ENCODE data around the gene MYO5B. TPM values are rescaled to one million over a fixed set of nuclear protein-coding genes. Genes with fewer than 3 reads are reported as not detected.

The MYO5B gene
- total and polyA plus RNA-seq, 2 donors (not counting 1 experiment from before 2014, with no cell fraction given): 0.30 to 1.7 TPM

GRCh38 chr18:50158866-50159653 lies 35.9 kb downstream of the MYO5B start:
- Histone ChIP-seq H3K4me2 (replicated peaks; ENCODE audit: low read depth, low read length, poor library complexity, severe bottlenecking) (no peak overlapping the region), H3K9ac (ENCODE audit: low read length) (no peak overlapping the region), H3K36me3 (replicated peaks in 1 of 2; ENCODE audit: control extremely low read depth in 1 of 2, control insufficient read depth in 1 of 2, extremely low read depth in 1 of 2, insufficient read depth in 2 of 2, low read length in 1 of 2) (no peaks in the 10 kb centered on the region), H3K27ac (ENCODE audit: low read length in 2 of 2) (no peak overlapping the region), H3K4me3 (ENCODE audit: control extremely low read depth in 1 of 5, extremely low read depth in 1 of 5, insufficient read depth in 1 of 5, low read depth in 2 of 5, low read length in 4 of 5) (no peak overlapping the region), H2AFZ (ENCODE audit: insufficient read depth, low read depth, low read length, poor library complexity, severe bottlenecking) (no peak overlapping the region), H3K9me3 (ENCODE audit: control extremely low read depth in 1 of 3, control insufficient read depth in 2 of 3, insufficient read depth in 1 of 3, low read length in 2 of 3) (peaks cover 0 to 3% (median 0%) of the 10 kb centered on the region in 3 donors), H3K27me3 (replicated peaks in 1 of 4; ENCODE audit: control extremely low read depth in 1 of 4, control insufficient read depth in 3 of 4, insufficient read depth in 4 of 4, low read length in 3 of 4) (peaks cover 0 to 8% (median 0%) of the 10 kb centered on the region in 4 experiments), H3K4me1 (ENCODE audit: control insufficient read depth in 2 of 2, insufficient read depth in 2 of 2, low read length in 2 of 2) (no peaks in the 10 kb centered on the region), H3K79me2 (ENCODE audit: control insufficient read depth, insufficient read depth, low read length) (no peaks in the 10 kb centered on the region), H4K20me1 (ENCODE audit: control insufficient read depth, insufficient read depth, low read length, poor library complexity, severe bottlenecking) (no peaks in the 10 kb centered on the region)
- ChIA-PET CTCF (no interaction called here), POLR2A (no interaction called here)
- Mint-ChIP-seq H3K9me3 (ENCODE audit: insufficient read depth) (no peaks in the 10 kb centered on the region), H3K4me3 (no peak overlapping the region), H3K27me3 (peaks cover 41% of the 10 kb centered on the region), H3K4me1 (no peaks in the 10 kb centered on the region), H3K27ac (no peak overlapping the region)
- ATAC-seq (ENCODE audit: low read depth): no peak
- WGBS (ENCODE audit: insufficient coverage): 78% methylated on average over 9 of the region's 9 CpGs
- intact Hi-C loops (cut with micrococcal nuclease): no loop called here
- no peak for DNase-seq
- TF ChIP-seq, protein P1, sequence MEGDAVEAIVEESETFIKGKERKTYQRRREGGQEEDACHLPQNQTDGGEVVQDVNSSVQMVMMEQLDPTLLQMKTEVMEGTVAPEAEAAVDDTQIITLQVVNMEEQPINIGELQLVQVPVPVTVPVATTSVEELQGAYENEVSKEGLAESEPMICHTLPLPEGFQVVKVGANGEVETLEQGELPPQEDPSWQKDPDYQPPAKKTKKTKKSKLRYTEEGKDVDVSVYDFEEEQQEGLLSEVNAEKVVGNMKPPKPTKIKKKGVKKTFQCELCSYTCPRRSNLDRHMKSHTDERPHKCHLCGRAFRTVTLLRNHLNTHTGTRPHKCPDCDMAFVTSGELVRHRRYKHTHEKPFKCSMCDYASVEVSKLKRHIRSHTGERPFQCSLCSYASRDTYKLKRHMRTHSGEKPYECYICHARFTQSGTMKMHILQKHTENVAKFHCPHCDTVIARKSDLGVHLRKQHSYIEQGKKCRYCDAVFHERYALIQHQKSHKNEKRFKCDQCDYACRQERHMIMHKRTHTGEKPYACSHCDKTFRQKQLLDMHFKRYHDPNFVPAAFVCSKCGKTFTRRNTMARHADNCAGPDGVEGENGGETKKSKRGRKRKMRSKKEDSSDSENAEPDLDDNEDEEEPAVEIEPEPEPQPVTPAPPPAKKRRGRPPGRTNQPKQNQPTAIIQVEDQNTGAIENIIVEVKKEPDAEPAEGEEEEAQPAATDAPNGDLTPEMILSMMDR (IDR thresholded peaks at IDR 0.05): no peak
- TF ChIP-seq EZH2 (IDR thresholded peaks at IDR 0.05; ENCODE audit: borderline replicate concordance, insufficient read depth, low read depth, low read length, poor library complexity, severe bottlenecking): no peak

GRCh38 chr18:50155406-50155805 lies 39.5 kb downstream of the MYO5B start:
- Histone ChIP-seq H3K4me2 (replicated peaks; ENCODE audit: low read depth, low read length, poor library complexity, severe bottlenecking) (no peak overlapping the region), H4K20me1 (ENCODE audit: control insufficient read depth, insufficient read depth, low read length, poor library complexity, severe bottlenecking) (no peaks in the 10 kb centered on the region), H2AFZ (ENCODE audit: insufficient read depth, low read depth, low read length, poor library complexity, severe bottlenecking) (no peak overlapping the region), H3K27me3 (replicated peaks in 1 of 4; ENCODE audit: control extremely low read depth in 1 of 4, control insufficient read depth in 3 of 4, insufficient read depth in 4 of 4, low read length in 3 of 4) (no peaks in the 10 kb centered on the region), H3K36me3 (replicated peaks in 1 of 2; ENCODE audit: control extremely low read depth in 1 of 2, control insufficient read depth in 1 of 2, extremely low read depth in 1 of 2, insufficient read depth in 2 of 2, low read length in 1 of 2) (no peaks in the 10 kb centered on the region), H3K79me2 (ENCODE audit: control insufficient read depth, insufficient read depth, low read length) (no peaks in the 10 kb centered on the region), H3K27ac (ENCODE audit: low read length in 2 of 2) (no peak overlapping the region), H3K4me3 (ENCODE audit: control extremely low read depth in 1 of 5, extremely low read depth in 1 of 5, insufficient read depth in 1 of 5, low read depth in 2 of 5, low read length in 4 of 5) (no peak overlapping the region), H3K4me1 (ENCODE audit: control insufficient read depth in 2 of 2, insufficient read depth in 2 of 2, low read length in 2 of 2) (no peaks in the 10 kb centered on the region), H3K9ac (ENCODE audit: low read length) (no peak overlapping the region), H3K9me3 (ENCODE audit: control extremely low read depth in 1 of 3, control insufficient read depth in 2 of 3, insufficient read depth in 1 of 3, low read length in 2 of 3) (peaks cover 0 to 3% (median 0%) of the 10 kb centered on the region in 3 donors)
- H3K27me3 Mint-ChIP-seq: peaks cover 24% of the 10 kb centered on the region
- CTCF ChIA-PET: no interaction called here
- no CpG with 5 or more reads among the region's 2 CpGs for WGBS (ENCODE audit: insufficient coverage)
- H3K4me3 Mint-ChIP-seq: no peak overlapping the region
- POLR2A ChIA-PET: no interaction called here
- H3K27ac Mint-ChIP-seq: no peak overlapping the region
- TF ChIP-seq EZH2 (IDR thresholded peaks at IDR 0.05; ENCODE audit: borderline replicate concordance, insufficient read depth, low read depth, low read length, poor library complexity, severe bottlenecking): no peak
- TF ChIP-seq, protein P1 (IDR thresholded peaks at IDR 0.05): no peak
- ATAC-seq (ENCODE audit: low read depth): no peak
- intact Hi-C loops (cut with micrococcal nuclease): no loop called here
- no peaks in the 10 kb centered on the region for H3K9me3 Mint-ChIP-seq (ENCODE audit: insufficient read depth)
- no peak for DNase-seq
- no peaks in the 10 kb centered on the region for H3K4me1 Mint-ChIP-seq

Measured in B cell (primary cell).